ENCODE results near the gene S100A5. TPM values are rescaled to one million over a fixed set of nuclear protein-coding genes. Genes with fewer than 3 reads are reported as not detected.

Gene S100A5
- total RNA-seq, 2 experiments from 2014 or later = not detected

GRCh38 chr1:153546371-153546770 lies 5.6 kb upstream of the S100A5 start:
- no peaks in the 10 kb centered on the region for H3K9me2 ChIP-seq (ENCODE audit: insufficient read depth, low read length)
- H2AFZ ChIP-seq (ENCODE audit: low read length) = no peak overlapping the region
- no peaks in the 10 kb centered on the region for H3K36me3 ChIP-seq (ENCODE audit: insufficient read depth, low read length)
- BruUV-seq (replicated peaks) = no TSS peak
- H4K20me1 ChIP-seq (ENCODE audit: insufficient read depth, low read length) = no peaks in the 10 kb centered on the region
- TF ChIP-seq EZH2phosphoT487 (IDR thresholded peaks at IDR 0.05; ENCODE audit: borderline replicate concordance, low read depth, low read length) (no peak), CTCF (conservative IDR thresholded peaks at IDR 0.05; ENCODE audit: low read length) (no peak)
- ChIA-PET POLR2A (no interaction called here), CTCF (ENCODE audit: unreplicated experiment) (no interaction called here)
- no peaks in the 10 kb centered on the region for H3K9me3 ChIP-seq (ENCODE audit: low read length)
- H3K4me2 ChIP-seq (ENCODE audit: low read length) = no peak overlapping the region
- intact Hi-C loops (cut with micrococcal nuclease; ENCODE audit: unreplicated experiment) = no loop called here
- no peak overlapping the region for H3K27ac ChIP-seq (ENCODE audit: low read depth, low read length, poor library complexity, severe bottlenecking)
- no peak for DNase-seq (ENCODE audit: low spot score)
- H3K4me1 ChIP-seq (ENCODE audit: insufficient read depth, low read length, poor library complexity, severe bottlenecking) = peaks cover 16% of the 10 kb centered on the region
- no peaks in the 10 kb centered on the region for H3K79me2 ChIP-seq (ENCODE audit: insufficient read depth, low read depth, low read length)
- H3K4me3 ChIP-seq (ENCODE audit: low read depth, low read length, poor library complexity, severe bottlenecking) = no peak overlapping the region

GRCh38 chr1:153545067-153546055 lies 4.6 kb upstream of the S100A5 start, which contains the start of gene S100A4:
TSS of gene S100A4 (minus strand) at chr1:153545806. CDS start at chr1:153544794, 1,012 bp downstream.
- no peaks in the 10 kb centered on the region for H3K36me3 ChIP-seq (ENCODE audit: insufficient read depth, low read length)
- no TSS peak for BruUV-seq (replicated peaks)
- H2AFZ ChIP-seq (ENCODE audit: low read length) = peak within 1 kb of the TSS; percentile 80
- no peaks in the 10 kb centered on the region for H3K9me3 ChIP-seq (ENCODE audit: low read length)
- TF ChIP-seq CTCF (conservative IDR thresholded peaks at IDR 0.05; ENCODE audit: low read length) (no peak), EZH2phosphoT487 (IDR thresholded peaks at IDR 0.05; ENCODE audit: borderline replicate concordance, low read depth, low read length) (no peak)
- ChIA-PET CTCF (ENCODE audit: unreplicated experiment) (no interaction called here), POLR2A (interaction anchor here (0.6 kb wide), 1 partner anchor 175 kb away, joined by 3 read pairs; no protein-coding TSS in a partner anchor)
- H3K4me1 ChIP-seq (ENCODE audit: insufficient read depth, low read length, poor library complexity, severe bottlenecking) = peaks cover 16% of the 10 kb centered on the region
- H3K4me3 ChIP-seq (ENCODE audit: low read depth, low read length, poor library complexity, severe bottlenecking) = peak within 1 kb of the TSS; percentile 19
- H4K20me1 ChIP-seq (ENCODE audit: insufficient read depth, low read length) = no peaks in the 10 kb centered on the region
- intact Hi-C loops (cut with micrococcal nuclease; ENCODE audit: unreplicated experiment) = no loop called here
- peak within 1 kb of the TSS; percentile 51 for H3K4me2 ChIP-seq (ENCODE audit: low read length)
- no peak within 1 kb of the TSS for H3K27ac ChIP-seq (ENCODE audit: low read depth, low read length, poor library complexity, severe bottlenecking)
- no peaks in the 10 kb centered on the region for H3K9me2 ChIP-seq (ENCODE audit: insufficient read depth, low read length)
- H3K79me2 ChIP-seq (ENCODE audit: insufficient read depth, low read depth, low read length) = no peaks in the 10 kb centered on the region
- peak; percentile 73 for DNase-seq (ENCODE audit: low spot score)
